Measurements from ENCODE around the gene ZNF668. TPM values are rescaled to one million over a fixed set of nuclear protein-coding genes. Genes with fewer than 3 reads are reported as not detected.

ZNF668 gene
- total RNA-seq, 4 donors from 2014 or later = 9.6 to 19.3 (median 10.6) TPM

GRCh38 chr16:31043898-31044481 is 30.1 kb downstream of the ZNF668 start:
- H3K27me3 ChIP-seq = no peaks in the 10 kb centered on the region
- H3K4me3 ChIP-seq = no peak overlapping the region
- 85% methylated on average over 4 of the region's 4 CpGs for WGBS
- peaks cover 13 to 44% (median 37%) of the 10 kb centered on the region in 4 donors for H3K36me3 ChIP-seq
- H3K4me1 ChIP-seq = peaks cover 0 to 10% (median 8%) of the 10 kb centered on the region in 4 donors
- intact Hi-C loops (cut with DNase I) = no loop called here
- H3K9me3 ChIP-seq = no peaks in the 10 kb centered on the region
- no peak for DNase-seq (ENCODE audit: extremely low spot score)
- H3K27ac ChIP-seq (replicated peaks in 1 of 4) = no peak overlapping the region
- TF ChIP-seq EP300 (IDR thresholded peaks at IDR 0.05) = no peak
- TF ChIP-seq, protein P1, sequence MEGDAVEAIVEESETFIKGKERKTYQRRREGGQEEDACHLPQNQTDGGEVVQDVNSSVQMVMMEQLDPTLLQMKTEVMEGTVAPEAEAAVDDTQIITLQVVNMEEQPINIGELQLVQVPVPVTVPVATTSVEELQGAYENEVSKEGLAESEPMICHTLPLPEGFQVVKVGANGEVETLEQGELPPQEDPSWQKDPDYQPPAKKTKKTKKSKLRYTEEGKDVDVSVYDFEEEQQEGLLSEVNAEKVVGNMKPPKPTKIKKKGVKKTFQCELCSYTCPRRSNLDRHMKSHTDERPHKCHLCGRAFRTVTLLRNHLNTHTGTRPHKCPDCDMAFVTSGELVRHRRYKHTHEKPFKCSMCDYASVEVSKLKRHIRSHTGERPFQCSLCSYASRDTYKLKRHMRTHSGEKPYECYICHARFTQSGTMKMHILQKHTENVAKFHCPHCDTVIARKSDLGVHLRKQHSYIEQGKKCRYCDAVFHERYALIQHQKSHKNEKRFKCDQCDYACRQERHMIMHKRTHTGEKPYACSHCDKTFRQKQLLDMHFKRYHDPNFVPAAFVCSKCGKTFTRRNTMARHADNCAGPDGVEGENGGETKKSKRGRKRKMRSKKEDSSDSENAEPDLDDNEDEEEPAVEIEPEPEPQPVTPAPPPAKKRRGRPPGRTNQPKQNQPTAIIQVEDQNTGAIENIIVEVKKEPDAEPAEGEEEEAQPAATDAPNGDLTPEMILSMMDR (IDR thresholded peaks at IDR 0.05) = no peak
- no peak for TF ChIP-seq POLR2A (IDR thresholded peaks at IDR 0.05; ENCODE audit: low read depth)
- no peak for TF ChIP-seq POLR2AphosphoS5 (IDR thresholded peaks at IDR 0.05)

DNA sequence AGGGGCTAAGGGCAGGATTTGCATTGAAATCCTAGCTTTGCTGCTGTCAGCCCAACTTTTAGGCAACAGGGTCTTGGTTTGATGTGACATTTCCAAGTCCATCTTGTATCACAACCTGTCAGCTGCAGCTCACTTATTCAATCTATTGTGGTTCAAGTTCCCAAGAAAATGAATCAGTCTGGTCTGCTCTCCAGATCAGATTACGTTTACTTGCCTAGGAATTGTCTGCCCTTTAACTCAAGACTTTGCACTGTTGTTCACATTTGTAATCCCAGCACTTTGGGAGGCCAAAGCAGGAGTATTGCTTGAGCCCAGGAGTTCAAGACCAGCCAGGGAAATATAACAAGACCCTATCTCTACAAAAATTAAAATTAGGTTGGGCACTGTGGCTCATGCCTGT is 30.7 kb downstream of the ZNF668 start:
- Histone ChIP-seq H3K36me3 (peaks cover 19 to 50% (median 44%) of the 10 kb centered on the region in 4 donors), H3K9me3 (no peaks in the 10 kb centered on the region), H3K27me3 (no peaks in the 10 kb centered on the region), H3K4me3 (no peak overlapping the region), H3K27ac (replicated peaks in 1 of 4) (no peak overlapping the region), H3K4me1 (peaks cover 0 to 10% (median 8%) of the 10 kb centered on the region in 4 donors)
- DNase-seq (ENCODE audit: extremely low spot score) = no peak
- 91% methylated on average over 1 of the region's 1 CpG for WGBS
- TF ChIP-seq POLR2A (IDR thresholded peaks at IDR 0.05; ENCODE audit: low read depth) (no peak), EP300 (IDR thresholded peaks at IDR 0.05) (no peak), POLR2AphosphoS5 (IDR thresholded peaks at IDR 0.05) (no peak)
- TF ChIP-seq, protein P1 (IDR thresholded peaks at IDR 0.05) = no peak
- intact Hi-C loops (cut with DNase I) = no loop called here

DNA sequence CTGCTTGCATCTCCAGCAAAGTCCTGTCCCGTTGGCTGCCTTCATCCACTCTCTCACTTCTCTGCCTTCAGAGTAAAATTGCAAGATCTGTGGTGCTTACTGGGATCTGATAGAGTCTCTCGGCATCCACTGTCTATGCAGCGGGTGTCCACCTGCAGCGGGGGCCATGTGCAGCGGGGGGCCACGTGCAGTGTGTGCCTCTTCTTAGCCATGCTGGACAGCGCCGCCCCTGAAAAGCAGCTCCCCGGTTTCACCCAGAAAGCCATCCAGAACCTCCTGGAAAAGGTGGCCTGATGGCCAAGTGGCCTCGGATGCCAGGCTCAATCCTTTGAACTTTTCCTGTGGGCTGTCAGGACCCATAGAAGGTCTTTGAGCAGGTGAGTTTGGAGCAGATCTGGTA is 31.2 kb downstream of the ZNF668 start:
- Histone ChIP-seq H3K36me3 (peaks cover 24 to 55% (median 49%) of the 10 kb centered on the region in 4 donors), H3K27ac (replicated peaks in 1 of 4) (no peak overlapping the region), H3K4me3 (no peak overlapping the region), H3K4me1 (peaks cover 0 to 10% (median 8%) of the 10 kb centered on the region in 4 donors), H3K9me3 (no peaks in the 10 kb centered on the region), H3K27me3 (no peaks in the 10 kb centered on the region)
- no peak for DNase-seq (ENCODE audit: extremely low spot score)
- TF ChIP-seq POLR2AphosphoS5 (IDR thresholded peaks at IDR 0.05) (no peak), EP300 (IDR thresholded peaks at IDR 0.05) (no peak), POLR2A (IDR thresholded peaks at IDR 0.05; ENCODE audit: low read depth) (no peak)
- TF ChIP-seq, protein P1 (IDR thresholded peaks at IDR 0.05) = no peak
- 67% methylated on average over 1 of the region's 10 CpGs for WGBS
- intact Hi-C loops (cut with DNase I) = no loop called here

DNA sequence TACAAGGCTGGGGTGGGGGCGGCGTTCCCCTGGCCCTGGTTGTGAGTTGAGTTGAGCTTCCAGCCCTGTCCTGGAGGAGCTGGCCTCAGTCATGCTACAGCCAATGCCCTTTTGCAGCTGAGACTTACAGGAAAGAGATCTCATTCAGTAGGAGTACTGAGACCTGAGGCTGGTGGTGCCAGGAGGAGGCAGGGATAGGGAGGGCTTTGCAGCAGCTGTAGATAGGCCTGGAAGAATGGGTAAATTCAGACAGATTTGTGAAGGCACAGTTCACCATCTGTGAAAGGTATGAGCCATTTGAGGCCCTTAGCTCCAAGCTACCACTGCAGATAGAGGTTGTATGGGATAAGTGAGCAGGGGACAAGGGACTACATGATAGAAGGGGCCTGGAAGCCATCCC is 35.0 kb downstream of the ZNF668 start:
- Histone ChIP-seq H3K27me3 (no peaks in the 10 kb centered on the region), H3K4me1 (peaks cover 13 to 36% (median 27%) of the 10 kb centered on the region in 4 donors), H3K9me3 (no peaks in the 10 kb centered on the region), H3K36me3 (peaks cover 28 to 88% (median 75%) of the 10 kb centered on the region in 4 donors), H3K4me3 (no peak overlapping the region), H3K27ac (replicated peaks in 1 of 4) (no peak overlapping the region)
- DNase-seq (ENCODE audit: extremely low spot score) = no peak
- TF ChIP-seq, protein P1 (IDR thresholded peaks at IDR 0.05) = no peak
- TF ChIP-seq POLR2AphosphoS5 (IDR thresholded peaks at IDR 0.05) (no peak), POLR2A (IDR thresholded peaks at IDR 0.05; ENCODE audit: low read depth) (no peak), EP300 (IDR thresholded peaks at IDR 0.05) (no peak)
- intact Hi-C loops (cut with DNase I) = no loop called here
- WGBS = 92% methylated on average over 2 of the region's 2 CpGs

GRCh38 chr16:31036691-31037090 is 37.3 kb downstream of the ZNF668 start:
- Histone ChIP-seq H3K9me3 (no peaks in the 10 kb centered on the region), H3K4me1 (peaks cover 17 to 36% (median 31%) of the 10 kb centered on the region in 4 donors), H3K27me3 (no peaks in the 10 kb centered on the region), H3K36me3 (peaks cover 28 to 70% (median 61%) of the 10 kb centered on the region in 4 donors), H3K4me3 (no peak overlapping the region), H3K27ac (replicated peaks in 1 of 4) (no peak overlapping the region)
- DNase-seq (ENCODE audit: extremely low spot score) = no peak
- WGBS = 39% methylated on average over 2 of the region's 2 CpGs
- no peak for TF ChIP-seq EP300 (IDR thresholded peaks at IDR 0.05)
- TF ChIP-seq, protein P1 (IDR thresholded peaks at IDR 0.05) = no peak
- TF ChIP-seq POLR2AphosphoS5 (IDR thresholded peaks at IDR 0.05) = no peak
- TF ChIP-seq POLR2A (IDR thresholded peaks at IDR 0.05; ENCODE audit: low read depth) = no peak
- intact Hi-C loops (cut with DNase I) = no loop called here
